Mesothelial cell of epicardium (in vitro differentiated cells): Measurements from ENCODE around the gene HSPA8. TPM values are rescaled to one million over a fixed set of nuclear protein-coding genes. Genes with fewer than 3 reads are reported as not detected.

ENCODE experiments used
- DNase-seq, 2 experiments: peaks; one replicate each; pipeline ENCODE4 v3.0.0; 2021; ENCODE audit warnings: low spot score in 2 of 2; ENCODE audit not compliant: unreplicated experiment in 2 of 2
- H3K27ac Mint-ChIP-seq: 2 replicates; pipeline ENCODE4 v1.8.0; 2021; ENCODE audit warnings: mixed read lengths
- H3K27me3 Mint-ChIP-seq: 2 replicates; pipeline ENCODE4 v1.8.0; 2021; ENCODE audit warnings: low read depth, mixed read lengths
- H3K36me3 Mint-ChIP-seq: 2 replicates; pipeline ENCODE4 v1.8.0; 2021; ENCODE audit warnings: mixed read lengths
- H3K4me1 Mint-ChIP-seq: 2 replicates; pipeline ENCODE4 v1.8.0; 2021; ENCODE audit warnings: mixed read lengths
- H3K4me3 Mint-ChIP-seq: 2 replicates; pipeline ENCODE4 v1.8.0; 2021; ENCODE audit warnings: mild to moderate bottlenecking, moderate library complexity, mixed read lengths
- H3K9me3 Mint-ChIP-seq: 2 replicates; pipeline ENCODE4 v1.8.0; 2021; ENCODE audit warnings: mixed read lengths
- CTCF ChIP-seq: fragments of 200-600 bp; sonication (generic); IDR thresholded peaks from one replicate; pipeline ENCODE4 v1.5.0; 2021; ENCODE audit warnings: antibody characterized with exemption; ENCODE audit not compliant: unreplicated experiment
- total RNA-seq: library from RNA; stranded (reverse); gene quantifications from 3 replicates; pipeline ENCODE4 v1.2.1, GENCODE V29; 2021

Gene HSPA8
- total RNA-seq, 1 donor from 2014 or later, result 714 TPM

GRCh38 chr11:123076484-123076883 lies 14.5 kb upstream of the HSPA8 start:
- H3K36me3 Mint-ChIP-seq, result peaks cover 4% of the 10 kb centered on the region
- no peaks in the 10 kb centered on the region for H3K9me3 Mint-ChIP-seq
- H3K4me1 Mint-ChIP-seq, result peaks cover 25% of the 10 kb centered on the region
- DNase-seq, result no peak
- no peaks in the 10 kb centered on the region for H3K27me3 Mint-ChIP-seq
- no peak overlapping the region for H3K27ac Mint-ChIP-seq
- H3K4me3 Mint-ChIP-seq, result no peak overlapping the region
- no peak for TF ChIP-seq CTCF

- Mint-ChIP-seq H3K4me3 (no peak overlapping the region), H3K36me3 (peaks cover 7% of the 10 kb centered on the region), H3K27ac (peak overlapping the region; percentile 80), H3K9me3 (no peaks in the 10 kb centered on the region), H3K4me1 (peaks cover 45% of the 10 kb centered on the region), H3K27me3 (no peaks in the 10 kb centered on the region)
- TF ChIP-seq CTCF, result no peak
- DNase-seq, result no peak
These were observed 11.6 kb upstream of the HSPA8 start for GRCh38 chr11:123073343-123074057.

- TF ChIP-seq CTCF, result no peak
- Mint-ChIP-seq H3K4me3 (no peak overlapping the region), H3K36me3 (peaks cover 8% of the 10 kb centered on the region), H3K27me3 (no peaks in the 10 kb centered on the region), H3K9me3 (no peaks in the 10 kb centered on the region), H3K4me1 (peaks cover 45% of the 10 kb centered on the region), H3K27ac (peak overlapping the region; percentile 91)
- DNase-seq, result no peak
These were observed 10.8 kb upstream of the HSPA8 start for GRCh38 chr11:123072762-123073161.

- Mint-ChIP-seq H3K27me3 (no peaks in the 10 kb centered on the region), H3K4me3 (no peak overlapping the region), H3K27ac (peak overlapping the region; percentile 91), H3K9me3 (no peaks in the 10 kb centered on the region), H3K36me3 (peaks cover 8% of the 10 kb centered on the region), H3K4me1 (peaks cover 45% of the 10 kb centered on the region)
- TF ChIP-seq CTCF, result no peak
- peak in 1 of 2 experiments; percentile 56 for DNase-seq
These were observed 10.4 kb upstream of the HSPA8 start for GRCh38 chr11:123072332-123072761.

GRCh38 chr11:123069908-123070821 lies 8.2 kb upstream of the HSPA8 start:
- no peaks in the 10 kb centered on the region for H3K9me3 Mint-ChIP-seq
- H3K4me1 Mint-ChIP-seq, result peaks cover 50% of the 10 kb centered on the region
- no peak for DNase-seq
- H3K27me3 Mint-ChIP-seq, result no peaks in the 10 kb centered on the region
- H3K4me3 Mint-ChIP-seq, result no peak overlapping the region
- peaks cover 6% of the 10 kb centered on the region for H3K36me3 Mint-ChIP-seq
- peak overlapping the region; percentile 55 for H3K27ac Mint-ChIP-seq
- TF ChIP-seq CTCF, result no peak
